ENCODE data around the gene DYNLT4.

DYNLT4 gene

DNA sequence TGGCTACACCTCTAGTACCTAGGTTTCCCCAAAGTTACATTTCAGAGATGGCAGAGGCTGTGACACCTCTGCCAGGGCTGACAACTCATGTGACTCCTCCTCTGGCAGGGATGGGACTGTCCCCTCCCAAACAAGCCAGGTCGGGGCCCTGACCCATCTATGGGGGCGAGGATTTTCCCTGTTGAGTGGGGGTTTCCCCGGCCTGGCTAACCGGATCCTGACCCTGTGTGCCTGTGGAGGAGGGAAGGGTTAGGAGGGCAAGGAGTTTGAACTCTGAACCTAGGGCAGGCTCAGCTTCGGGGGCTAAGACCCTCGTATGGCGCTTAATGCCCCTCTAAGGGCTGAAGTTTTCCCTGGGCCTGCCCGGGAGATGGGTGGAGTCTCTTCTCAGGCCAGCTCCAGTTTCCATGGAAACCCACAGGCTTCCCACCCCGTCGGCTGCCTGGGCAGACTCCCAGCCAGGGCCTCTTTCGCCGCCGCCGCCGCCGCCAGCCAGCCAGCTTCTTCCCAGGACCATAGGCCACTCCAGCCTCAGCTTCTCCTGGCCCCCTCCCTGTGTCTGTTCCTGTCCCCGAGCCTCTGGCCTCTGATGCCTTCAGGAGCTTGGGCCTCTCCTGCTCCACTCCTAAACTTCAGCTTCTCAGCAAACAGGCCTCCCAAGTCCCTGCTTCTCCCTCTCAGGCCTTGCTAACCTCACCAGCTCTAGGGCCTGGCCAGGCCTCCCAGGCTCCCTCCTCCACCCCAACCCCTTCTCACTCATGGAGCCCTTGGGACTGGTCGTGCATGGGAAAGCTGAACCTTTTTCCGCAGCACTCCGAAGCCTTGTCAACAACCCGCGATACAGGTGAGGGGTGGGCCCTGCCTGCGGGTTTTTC is 1.1 kb upstream of the DYNLT4 start, which contains the start of gene BTBD19:
Gene BTBD19, plus strand, starts transcription at position 461 of the 875 bp plus-strand sequence. Its CDS starts 298 bp downstream, at position 759.
- DNase-seq: no peak
- H3K9me3 ChIP-seq (ENCODE audit: severe bottlenecking): no peaks in the 10 kb centered on the region
- H3K36me3 ChIP-seq: peaks cover 40% of the 10 kb centered on the region
- H3K27ac ChIP-seq: peak within 1 kb of the TSS; percentile 66
- no peak within 1 kb of the TSS for H3K4me3 ChIP-seq (ENCODE audit: low read depth, low read length)
- no peaks in the 10 kb centered on the region for H3K27me3 ChIP-seq (ENCODE audit: insufficient read depth, low read depth, severe bottlenecking)
- TF ChIP-seq, protein P1, sequence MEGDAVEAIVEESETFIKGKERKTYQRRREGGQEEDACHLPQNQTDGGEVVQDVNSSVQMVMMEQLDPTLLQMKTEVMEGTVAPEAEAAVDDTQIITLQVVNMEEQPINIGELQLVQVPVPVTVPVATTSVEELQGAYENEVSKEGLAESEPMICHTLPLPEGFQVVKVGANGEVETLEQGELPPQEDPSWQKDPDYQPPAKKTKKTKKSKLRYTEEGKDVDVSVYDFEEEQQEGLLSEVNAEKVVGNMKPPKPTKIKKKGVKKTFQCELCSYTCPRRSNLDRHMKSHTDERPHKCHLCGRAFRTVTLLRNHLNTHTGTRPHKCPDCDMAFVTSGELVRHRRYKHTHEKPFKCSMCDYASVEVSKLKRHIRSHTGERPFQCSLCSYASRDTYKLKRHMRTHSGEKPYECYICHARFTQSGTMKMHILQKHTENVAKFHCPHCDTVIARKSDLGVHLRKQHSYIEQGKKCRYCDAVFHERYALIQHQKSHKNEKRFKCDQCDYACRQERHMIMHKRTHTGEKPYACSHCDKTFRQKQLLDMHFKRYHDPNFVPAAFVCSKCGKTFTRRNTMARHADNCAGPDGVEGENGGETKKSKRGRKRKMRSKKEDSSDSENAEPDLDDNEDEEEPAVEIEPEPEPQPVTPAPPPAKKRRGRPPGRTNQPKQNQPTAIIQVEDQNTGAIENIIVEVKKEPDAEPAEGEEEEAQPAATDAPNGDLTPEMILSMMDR (IDR thresholded peaks at IDR 0.05; ENCODE audit: low read depth, low read length): no peak

DNA sequence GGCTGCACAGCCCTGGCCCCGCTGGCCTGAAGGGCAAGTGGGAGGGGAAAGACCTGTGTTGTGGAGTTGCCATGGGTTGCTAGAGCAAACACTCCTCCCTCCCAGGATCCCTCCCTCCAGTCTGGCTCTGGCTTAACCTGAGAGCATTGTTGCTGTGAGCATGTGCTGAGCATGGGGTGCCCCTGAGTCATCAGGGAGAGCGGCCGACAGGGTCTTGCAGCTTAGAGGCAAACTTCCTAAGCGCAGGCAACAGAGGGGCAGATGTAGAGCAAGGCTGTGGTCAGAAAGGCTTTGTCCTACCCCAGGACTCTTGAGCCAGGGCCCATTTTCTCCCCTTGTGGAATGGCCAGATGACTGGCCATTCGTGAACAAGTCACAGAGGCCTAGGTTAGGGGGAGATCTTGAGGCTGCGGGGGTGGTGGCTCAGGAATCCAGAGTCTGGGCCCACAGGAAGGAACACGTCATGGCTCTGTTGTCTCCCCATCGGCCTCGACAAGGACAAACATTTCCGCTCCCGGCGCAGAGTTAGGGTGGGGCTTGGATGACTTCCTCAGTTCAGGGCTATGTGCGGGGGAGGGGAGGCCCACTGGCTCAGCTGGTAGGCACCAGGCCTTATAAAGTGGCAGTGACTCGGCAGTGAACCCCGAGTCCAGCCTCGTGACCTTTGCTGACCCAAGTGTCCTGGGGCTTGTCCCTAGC is 362 bp upstream of the DYNLT4 start:
- Histone ChIP-seq H3K27me3 (ENCODE audit: insufficient read depth, low read depth, severe bottlenecking) (no peaks in the 10 kb centered on the region), H3K27ac (peak overlapping the region; percentile 66), H3K9me3 (ENCODE audit: severe bottlenecking) (no peaks in the 10 kb centered on the region), H3K36me3 (peaks cover 48% of the 10 kb centered on the region), H3K4me3 (ENCODE audit: low read depth, low read length) (no peak overlapping the region)
- TF ChIP-seq, protein P1 (IDR thresholded peaks at IDR 0.05; ENCODE audit: low read depth, low read length): no peak
- peak; percentile 83 for DNase-seq

DNA sequence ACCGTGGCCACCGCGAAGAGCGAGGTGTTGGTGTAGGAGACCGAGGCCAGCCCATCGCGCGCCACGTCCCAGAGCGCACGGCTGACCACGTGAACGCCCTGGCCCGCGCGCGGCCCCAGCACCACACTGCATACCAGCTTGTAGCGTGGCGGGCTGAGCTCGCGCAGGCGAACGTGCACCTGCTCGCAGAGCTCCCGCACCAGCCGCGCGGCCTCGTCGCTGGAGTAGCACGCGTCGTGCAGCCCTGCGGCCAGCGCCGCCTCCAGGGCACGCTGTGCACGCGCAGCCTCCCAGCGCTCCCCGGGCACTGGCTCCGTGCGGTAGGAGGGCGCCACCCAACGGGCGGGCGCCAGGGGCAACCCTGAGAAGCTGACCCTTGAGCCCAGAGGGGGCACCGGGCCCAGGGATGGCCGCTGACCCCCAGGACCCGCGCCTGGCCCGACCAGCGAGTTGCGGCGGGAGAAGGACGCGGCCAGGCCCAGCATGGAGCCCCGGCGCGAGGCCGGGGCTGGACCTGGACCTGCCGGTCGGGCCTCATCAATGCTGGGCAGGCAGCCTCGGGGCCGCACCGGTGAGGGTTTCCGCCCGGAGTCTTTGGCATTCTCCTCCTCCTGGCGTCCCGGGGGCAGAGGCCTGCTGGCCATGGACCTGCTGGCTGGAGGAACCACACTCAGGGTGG is 987 bp downstream of the DYNLT4 start:
- no peak for DNase-seq
- no peak overlapping the region for H3K27ac ChIP-seq
- no peak overlapping the region for H3K4me3 ChIP-seq (ENCODE audit: low read depth, low read length)
- H3K9me3 ChIP-seq (ENCODE audit: severe bottlenecking): no peaks in the 10 kb centered on the region
- H3K27me3 ChIP-seq (ENCODE audit: insufficient read depth, low read depth, severe bottlenecking): no peaks in the 10 kb centered on the region
- peaks cover 55% of the 10 kb centered on the region for H3K36me3 ChIP-seq
- TF ChIP-seq, protein P1 (IDR thresholded peaks at IDR 0.05; ENCODE audit: low read depth, low read length): no peak

DNA sequence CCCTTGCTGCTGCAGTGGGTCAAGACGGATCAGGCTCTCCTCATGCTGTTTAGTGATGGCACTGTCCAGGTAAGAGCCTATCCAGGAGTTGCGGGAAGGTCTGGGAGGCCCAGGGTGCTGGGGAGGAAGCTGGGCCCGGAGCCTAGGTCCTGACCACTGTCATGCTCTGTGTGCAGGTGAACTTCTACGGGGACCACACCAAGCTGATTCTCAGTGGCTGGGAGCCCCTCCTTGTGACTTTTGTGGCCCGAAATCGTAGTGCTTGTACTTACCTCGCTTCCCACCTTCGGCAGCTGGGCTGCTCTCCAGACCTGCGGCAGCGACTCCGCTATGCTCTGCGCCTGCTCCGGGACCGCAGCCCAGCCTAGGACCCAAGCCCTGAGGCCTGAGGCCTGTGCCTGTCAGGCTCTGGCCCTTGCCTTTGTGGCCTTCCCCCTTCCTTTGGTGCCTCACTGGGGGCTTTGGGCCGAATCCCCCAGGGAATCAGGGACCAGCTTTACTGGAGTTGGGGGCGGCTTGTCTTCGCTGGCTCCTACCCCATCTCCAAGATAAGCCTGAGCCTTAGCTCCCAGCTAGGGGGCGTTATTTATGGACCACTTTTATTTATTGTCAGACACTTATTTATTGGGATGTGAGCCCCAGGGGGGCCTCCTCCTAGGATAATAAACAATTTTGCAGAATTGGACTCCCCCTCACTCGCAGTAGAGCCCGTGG is 1.7 kb downstream of the DYNLT4 start:
- H3K9me3 ChIP-seq (ENCODE audit: severe bottlenecking): no peaks in the 10 kb centered on the region
- H3K36me3 ChIP-seq: peaks cover 55% of the 10 kb centered on the region
- TF ChIP-seq, protein P1 (IDR thresholded peaks at IDR 0.05; ENCODE audit: low read depth, low read length): no peak
- no peaks in the 10 kb centered on the region for H3K27me3 ChIP-seq (ENCODE audit: insufficient read depth, low read depth, severe bottlenecking)
- H3K4me3 ChIP-seq (ENCODE audit: low read depth, low read length): no peak overlapping the region
- no peak overlapping the region for H3K27ac ChIP-seq
- no peak for DNase-seq

DNA sequence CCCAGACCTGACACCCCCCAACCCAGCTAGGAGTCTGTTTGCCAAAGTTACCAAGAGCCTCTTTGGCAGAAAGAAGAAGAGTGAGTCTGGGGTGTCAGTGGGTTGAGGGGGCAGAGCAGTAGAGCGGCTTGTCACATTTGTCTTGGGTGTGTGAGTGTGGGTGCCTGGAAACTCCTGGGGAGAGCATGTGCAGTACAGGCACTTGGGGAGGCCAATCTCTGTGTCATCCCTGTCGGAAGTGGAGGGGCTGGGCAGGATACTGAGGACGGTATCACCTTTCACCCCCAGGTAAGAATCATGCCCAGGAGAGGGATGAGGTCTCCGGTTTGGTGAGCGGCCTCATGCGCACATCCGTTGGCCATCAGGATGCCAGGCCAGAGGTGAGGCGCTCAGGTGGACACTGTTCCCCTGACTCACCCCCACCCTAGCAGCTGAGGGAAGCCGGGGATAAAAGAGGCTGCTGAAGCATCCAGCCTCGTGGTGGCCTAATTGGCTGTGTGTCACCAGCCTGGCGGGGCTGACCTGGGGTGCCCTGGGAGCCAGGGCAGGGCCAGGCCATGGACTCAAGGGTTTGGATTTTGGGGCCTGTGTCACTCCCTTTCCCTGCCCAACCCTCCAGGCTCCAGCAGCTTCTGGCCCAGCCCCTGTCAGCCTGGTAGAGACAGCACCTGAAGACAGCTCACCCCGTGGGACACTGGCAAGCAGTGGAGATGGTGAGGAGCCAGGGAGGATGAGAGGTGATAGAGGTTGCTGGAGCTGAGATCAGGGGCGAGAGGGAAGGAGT is 3.6 kb downstream of the DYNLT4 start:
- DNase-seq: no peak
- Histone ChIP-seq H3K27ac (peak overlapping the region; percentile 72; the same call in 1 of the 2 replicates), H3K36me3 (peaks cover 53% of the 10 kb centered on the region), H3K9me3 (ENCODE audit: severe bottlenecking) (no peaks in the 10 kb centered on the region), H3K27me3 (ENCODE audit: insufficient read depth, low read depth, severe bottlenecking) (no peaks in the 10 kb centered on the region), H3K4me3 (ENCODE audit: low read depth, low read length) (no peak overlapping the region)
- TF ChIP-seq, protein P1 (IDR thresholded peaks at IDR 0.05; ENCODE audit: low read depth, low read length): no peak
